ENCODE data around the gene MLYCD. TPM values are rescaled to one million over a fixed set of nuclear protein-coding genes. Genes with fewer than 3 reads are reported as not detected.

The MLYCD gene
- polyA plus RNA-seq, 1 donor from 2014 or later = 2.4 TPM

DNA sequence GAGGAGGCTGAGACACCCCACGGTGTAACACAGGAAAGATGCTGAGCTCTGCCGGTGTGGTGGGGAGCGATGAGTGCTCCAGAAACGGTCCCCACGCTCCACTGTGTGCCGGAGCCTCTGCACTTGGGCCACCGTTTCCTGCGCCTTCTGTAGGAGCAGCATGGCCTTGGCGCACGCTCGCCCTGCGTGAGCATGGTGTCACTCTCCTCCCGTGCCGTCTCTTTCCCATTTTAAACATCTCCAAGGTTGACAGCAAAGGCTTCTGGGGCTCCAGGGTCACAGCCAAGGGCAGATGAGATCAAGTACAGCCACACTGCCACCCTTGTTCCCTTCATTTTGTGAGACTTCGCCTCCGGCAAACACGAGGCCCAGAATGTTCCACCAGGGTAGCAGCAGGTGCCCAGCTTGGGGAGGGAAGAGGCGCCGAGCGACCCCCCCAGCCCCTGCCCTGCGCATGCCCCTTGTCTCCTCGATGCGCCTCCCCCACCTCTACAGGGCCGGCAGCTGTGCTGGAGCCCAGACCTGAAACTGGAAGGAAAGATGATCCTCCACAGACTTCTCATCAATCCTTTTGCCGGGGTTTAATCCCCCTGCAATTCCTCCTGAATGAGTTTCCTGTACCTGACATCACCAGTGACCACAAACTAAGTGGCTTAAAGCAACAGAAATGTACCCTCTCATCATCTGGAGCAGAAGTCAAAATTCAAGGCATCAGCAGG lies 34.2 kb downstream of the MLYCD start:
- no peaks in the 10 kb centered on the region for H3K9me3 ChIP-seq (ENCODE audit: low read length)
- no peaks in the 10 kb centered on the region for H4K20me1 ChIP-seq (ENCODE audit: insufficient read depth)
- no peaks in the 10 kb centered on the region for H3K9me2 ChIP-seq (ENCODE audit: insufficient read depth, low read length)
- no peak overlapping the region for H3K9ac ChIP-seq (ENCODE audit: low read length)
- no peaks in the 10 kb centered on the region for H3F3A ChIP-seq (ENCODE audit: insufficient read depth, low read length, poor library complexity, severe bottlenecking)
- no peak overlapping the region for H2AFZ ChIP-seq (ENCODE audit: low read depth, low read length)
- no peak for TF ChIP-seq RAD21 (conservative IDR thresholded peaks at IDR 0.05)
- TF ChIP-seq, protein P1, sequence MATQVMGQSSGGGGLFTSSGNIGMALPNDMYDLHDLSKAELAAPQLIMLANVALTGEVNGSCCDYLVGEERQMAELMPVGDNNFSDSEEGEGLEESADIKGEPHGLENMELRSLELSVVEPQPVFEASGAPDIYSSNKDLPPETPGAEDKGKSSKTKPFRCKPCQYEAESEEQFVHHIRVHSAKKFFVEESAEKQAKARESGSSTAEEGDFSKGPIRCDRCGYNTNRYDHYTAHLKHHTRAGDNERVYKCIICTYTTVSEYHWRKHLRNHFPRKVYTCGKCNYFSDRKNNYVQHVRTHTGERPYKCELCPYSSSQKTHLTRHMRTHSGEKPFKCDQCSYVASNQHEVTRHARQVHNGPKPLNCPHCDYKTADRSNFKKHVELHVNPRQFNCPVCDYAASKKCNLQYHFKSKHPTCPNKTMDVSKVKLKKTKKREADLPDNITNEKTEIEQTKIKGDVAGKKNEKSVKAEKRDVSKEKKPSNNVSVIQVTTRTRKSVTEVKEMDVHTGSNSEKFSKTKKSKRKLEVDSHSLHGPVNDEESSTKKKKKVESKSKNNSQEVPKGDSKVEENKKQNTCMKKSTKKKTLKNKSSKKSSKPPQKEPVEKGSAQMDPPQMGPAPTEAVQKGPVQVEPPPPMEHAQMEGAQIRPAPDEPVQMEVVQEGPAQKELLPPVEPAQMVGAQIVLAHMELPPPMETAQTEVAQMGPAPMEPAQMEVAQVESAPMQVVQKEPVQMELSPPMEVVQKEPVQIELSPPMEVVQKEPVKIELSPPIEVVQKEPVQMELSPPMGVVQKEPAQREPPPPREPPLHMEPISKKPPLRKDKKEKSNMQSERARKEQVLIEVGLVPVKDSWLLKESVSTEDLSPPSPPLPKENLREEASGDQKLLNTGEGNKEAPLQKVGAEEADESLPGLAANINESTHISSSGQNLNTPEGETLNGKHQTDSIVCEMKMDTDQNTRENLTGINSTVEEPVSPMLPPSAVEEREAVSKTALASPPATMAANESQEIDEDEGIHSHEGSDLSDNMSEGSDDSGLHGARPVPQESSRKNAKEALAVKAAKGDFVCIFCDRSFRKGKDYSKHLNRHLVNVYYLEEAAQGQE (IDR thresholded peaks at IDR 0.05; ENCODE audit: borderline replicate concordance) = no peak
- no peak for TF ChIP-seq TAF1 (IDR thresholded peaks at IDR 0.05; ENCODE audit: low read depth)
- no peak for TF ChIP-seq POLR2AphosphoS5 (IDR thresholded peaks at IDR 0.05)
- TF ChIP-seq, protein P2, sequence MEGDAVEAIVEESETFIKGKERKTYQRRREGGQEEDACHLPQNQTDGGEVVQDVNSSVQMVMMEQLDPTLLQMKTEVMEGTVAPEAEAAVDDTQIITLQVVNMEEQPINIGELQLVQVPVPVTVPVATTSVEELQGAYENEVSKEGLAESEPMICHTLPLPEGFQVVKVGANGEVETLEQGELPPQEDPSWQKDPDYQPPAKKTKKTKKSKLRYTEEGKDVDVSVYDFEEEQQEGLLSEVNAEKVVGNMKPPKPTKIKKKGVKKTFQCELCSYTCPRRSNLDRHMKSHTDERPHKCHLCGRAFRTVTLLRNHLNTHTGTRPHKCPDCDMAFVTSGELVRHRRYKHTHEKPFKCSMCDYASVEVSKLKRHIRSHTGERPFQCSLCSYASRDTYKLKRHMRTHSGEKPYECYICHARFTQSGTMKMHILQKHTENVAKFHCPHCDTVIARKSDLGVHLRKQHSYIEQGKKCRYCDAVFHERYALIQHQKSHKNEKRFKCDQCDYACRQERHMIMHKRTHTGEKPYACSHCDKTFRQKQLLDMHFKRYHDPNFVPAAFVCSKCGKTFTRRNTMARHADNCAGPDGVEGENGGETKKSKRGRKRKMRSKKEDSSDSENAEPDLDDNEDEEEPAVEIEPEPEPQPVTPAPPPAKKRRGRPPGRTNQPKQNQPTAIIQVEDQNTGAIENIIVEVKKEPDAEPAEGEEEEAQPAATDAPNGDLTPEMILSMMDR (IDR thresholded peaks at IDR 0.05; ENCODE audit: poor library complexity, severe bottlenecking) = no peak
- no peak for TF ChIP-seq EZH2 (IDR thresholded peaks at IDR 0.05; ENCODE audit: borderline replicate concordance, insufficient read depth, low read length, poor library complexity, severe bottlenecking)
- no peak for TF ChIP-seq EP300 (conservative IDR thresholded peaks at IDR 0.05; ENCODE audit: poor library complexity, severe bottlenecking)
- no peak for TF ChIP-seq MXI1 (conservative IDR thresholded peaks at IDR 0.05; ENCODE audit: poor library complexity, severe bottlenecking)
- no peak for TF ChIP-seq SMC3 (conservative IDR thresholded peaks at IDR 0.05; ENCODE audit: poor library complexity)
- no peak overlapping the region for H3K4me2 ChIP-seq (ENCODE audit: low read length)
- H3K36me3 ChIP-seq (ENCODE audit: insufficient read depth, low read length) = no peaks in the 10 kb centered on the region
- H3K79me2 ChIP-seq (replicated peaks; ENCODE audit: insufficient read depth, low read length) = no peaks in the 10 kb centered on the region
- H3K27ac ChIP-seq (ENCODE audit: low read length) = no peak overlapping the region
- no peaks in the 10 kb centered on the region for H3K27me3 ChIP-seq (ENCODE audit: insufficient read depth, low read depth, low read length)
- H3K4me3 ChIP-seq (ENCODE audit: low read length) = no peak overlapping the region

DNA sequence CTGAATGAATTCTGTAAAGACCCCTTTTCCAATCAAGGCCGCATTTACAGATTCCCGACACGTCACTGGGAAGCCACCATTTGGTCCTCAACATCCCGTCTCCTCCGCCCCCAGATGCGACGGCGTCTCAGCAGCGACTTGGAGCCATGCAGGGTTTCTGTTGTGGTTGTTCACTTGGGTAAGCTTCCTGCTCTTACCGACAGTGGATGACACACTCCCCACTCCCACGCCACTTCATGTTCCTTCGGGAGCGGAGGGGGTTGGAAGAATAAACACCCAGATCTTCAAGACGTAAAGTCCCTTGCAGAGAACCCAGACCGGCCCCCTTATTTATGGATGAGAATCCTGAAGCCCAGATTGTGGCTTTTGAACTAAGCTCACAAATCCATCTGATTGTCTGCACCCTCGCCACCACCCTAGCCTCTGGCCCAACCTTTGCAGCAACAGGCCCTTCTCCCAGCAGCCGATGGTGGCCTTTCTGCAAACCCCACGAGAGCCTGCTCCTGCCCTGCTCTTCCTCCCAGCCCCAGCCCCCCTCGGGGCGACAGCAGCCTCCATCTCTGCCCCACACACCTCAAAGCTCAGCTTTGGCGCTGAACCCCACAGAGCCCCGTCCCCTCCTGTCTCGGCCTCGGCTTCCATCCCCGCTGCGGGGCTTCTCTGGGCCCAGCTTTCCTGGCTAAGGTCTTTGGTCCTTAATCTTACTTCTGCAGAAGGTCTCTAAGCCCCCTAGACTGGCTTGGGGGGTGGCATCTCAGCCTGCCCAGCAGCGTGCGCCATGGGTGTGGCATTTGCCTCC lies 35.2 kb downstream of the MLYCD start:
- Histone ChIP-seq H3K9me3 (ENCODE audit: low read length) (no peaks in the 10 kb centered on the region), H3F3A (ENCODE audit: insufficient read depth, low read length, poor library complexity, severe bottlenecking) (no peaks in the 10 kb centered on the region), H2AFZ (ENCODE audit: low read depth, low read length) (no peak overlapping the region), H3K79me2 (replicated peaks; ENCODE audit: insufficient read depth, low read length) (no peaks in the 10 kb centered on the region), H3K36me3 (ENCODE audit: insufficient read depth, low read length) (no peaks in the 10 kb centered on the region), H3K27ac (ENCODE audit: low read length) (no peak overlapping the region), H3K9me2 (ENCODE audit: insufficient read depth, low read length) (no peaks in the 10 kb centered on the region), H3K9ac (ENCODE audit: low read length) (no peak overlapping the region), H3K4me2 (ENCODE audit: low read length) (no peak overlapping the region), H3K4me3 (ENCODE audit: low read length) (no peak overlapping the region), H3K27me3 (ENCODE audit: insufficient read depth, low read depth, low read length) (no peaks in the 10 kb centered on the region), H4K20me1 (ENCODE audit: insufficient read depth) (no peaks in the 10 kb centered on the region)
- TF ChIP-seq EP300 (conservative IDR thresholded peaks at IDR 0.05; ENCODE audit: poor library complexity, severe bottlenecking) (no peak), EZH2 (IDR thresholded peaks at IDR 0.05; ENCODE audit: borderline replicate concordance, insufficient read depth, low read length, poor library complexity, severe bottlenecking) (no peak), RAD21 (conservative IDR thresholded peaks at IDR 0.05) (no peak), SMC3 (conservative IDR thresholded peaks at IDR 0.05; ENCODE audit: poor library complexity) (no peak), POLR2AphosphoS5 (IDR thresholded peaks at IDR 0.05) (no peak)

Measured in neural cell (in vitro differentiated cells).